ENCODE data around the gene TOMM70.

DNA sequence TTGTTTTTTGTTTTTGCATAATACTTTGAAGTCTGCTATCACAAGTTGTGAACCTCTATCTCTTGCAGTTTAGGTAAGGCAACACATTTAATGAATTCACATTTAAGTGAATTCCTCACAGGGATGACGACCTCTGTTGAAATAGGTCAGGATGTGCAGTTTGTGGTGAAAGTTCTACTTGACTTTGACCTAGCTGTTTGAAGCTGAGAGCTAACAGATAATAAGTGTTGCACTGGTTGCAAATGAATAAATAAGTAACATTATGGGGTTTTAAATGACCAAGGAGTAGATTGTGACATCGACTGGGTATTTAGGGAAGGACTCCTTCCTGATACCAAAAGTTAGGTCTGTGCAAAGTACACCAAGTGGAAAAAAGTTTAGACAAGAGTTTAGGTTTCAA is 42.5 kb downstream of the TOMM70 start:
- TF ChIP-seq, protein P1, sequence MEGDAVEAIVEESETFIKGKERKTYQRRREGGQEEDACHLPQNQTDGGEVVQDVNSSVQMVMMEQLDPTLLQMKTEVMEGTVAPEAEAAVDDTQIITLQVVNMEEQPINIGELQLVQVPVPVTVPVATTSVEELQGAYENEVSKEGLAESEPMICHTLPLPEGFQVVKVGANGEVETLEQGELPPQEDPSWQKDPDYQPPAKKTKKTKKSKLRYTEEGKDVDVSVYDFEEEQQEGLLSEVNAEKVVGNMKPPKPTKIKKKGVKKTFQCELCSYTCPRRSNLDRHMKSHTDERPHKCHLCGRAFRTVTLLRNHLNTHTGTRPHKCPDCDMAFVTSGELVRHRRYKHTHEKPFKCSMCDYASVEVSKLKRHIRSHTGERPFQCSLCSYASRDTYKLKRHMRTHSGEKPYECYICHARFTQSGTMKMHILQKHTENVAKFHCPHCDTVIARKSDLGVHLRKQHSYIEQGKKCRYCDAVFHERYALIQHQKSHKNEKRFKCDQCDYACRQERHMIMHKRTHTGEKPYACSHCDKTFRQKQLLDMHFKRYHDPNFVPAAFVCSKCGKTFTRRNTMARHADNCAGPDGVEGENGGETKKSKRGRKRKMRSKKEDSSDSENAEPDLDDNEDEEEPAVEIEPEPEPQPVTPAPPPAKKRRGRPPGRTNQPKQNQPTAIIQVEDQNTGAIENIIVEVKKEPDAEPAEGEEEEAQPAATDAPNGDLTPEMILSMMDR (IDR thresholded peaks at IDR 0.05), result no peak
- TF ChIP-seq POLR2A (IDR thresholded peaks at IDR 0.05) (no peak), EP300 (IDR thresholded peaks at IDR 0.05) (no peak)
